SK-N-SH treated with all-trans-retinoic acid at 6 μM for 48 hours (cell line): ENCODE data around the gene EDNRB.

Experiments used
- ARNTL ChIP-seq: fragments of 450-650 bp; formaldehyde crosslinking; IDR thresholded peaks from 2 replicates; pipeline ENCODE4 v1.5.0; 2020; ENCODE audit warnings: low read depth, mild to moderate bottlenecking, moderate library complexity, borderline replicate concordance
- ESRRG ChIP-seq: fragments of 250-450 bp; sonication (Bioruptor Pico); IDR thresholded peaks from 2 replicates; pipeline ENCODE4 v1.6.1; 2021; ENCODE audit warnings: mild to moderate bottlenecking
- GLIS3 ChIP-seq: fragments of 250-450 bp; sonication (Bioruptor Pico); IDR thresholded peaks from 2 replicates; pipeline ENCODE4 v1.5.0; 2020; ENCODE audit warnings: mild to moderate bottlenecking, moderate library complexity
- ISL1 ChIP-seq: fragments of 250-450 bp; sonication (Bioruptor Pico); IDR thresholded peaks from 2 replicates; pipeline ENCODE4 v2.1.2; 2022; ENCODE audit warnings: mild to moderate bottlenecking, moderate library complexity
- PPARA ChIP-seq: fragments of 250-450 bp; sonication (Bioruptor Pico); IDR thresholded peaks from 2 replicates; pipeline ENCODE4 v1.5.0; 2020; ENCODE audit warnings: mild to moderate bottlenecking, borderline replicate concordance
- RARB ChIP-seq: fragments of 250-450 bp; sonication (Bioruptor Pico); IDR thresholded peaks from 2 replicates; pipeline ENCODE4 v1.8.0; 2021; ENCODE audit warnings: mild to moderate bottlenecking, moderate library complexity
- SNAI2 ChIP-seq: fragments of 250-450 bp; sonication (Bioruptor Pico); IDR thresholded peaks from 2 replicates; pipeline ENCODE4 v1.5.0; 2020; ENCODE audit warnings: mild to moderate bottlenecking, moderate library complexity
- TOX ChIP-seq: fragments of 250-450 bp; sonication (Bioruptor Pico); IDR thresholded peaks from 2 replicates; pipeline ENCODE4 v1.8.0; 2021; ENCODE audit warnings: mild to moderate bottlenecking, moderate library complexity, borderline replicate concordance
- ZFP3 ChIP-seq: fragments of 250-450 bp; sonication (Bioruptor Pico); IDR thresholded peaks from 2 replicates; pipeline ENCODE4 v1.5.0; 2020; ENCODE audit warnings: mild to moderate bottlenecking, moderate library complexity
- ZFP30 ChIP-seq: fragments of 450-650 bp; formaldehyde crosslinking; IDR thresholded peaks from 2 replicates; pipeline ENCODE4 v1.5.0; 2022; ENCODE audit warnings: mild to moderate bottlenecking, moderate library complexity
- ZNF565 ChIP-seq: fragments of 450-650 bp; formaldehyde crosslinking; conservative IDR thresholded peaks from 2 replicates; pipeline ENCODE4 v1.5.0; 2020; ENCODE audit warnings: low read depth, mild to moderate bottlenecking, moderate library complexity
- ZNF70 ChIP-seq: fragments of 450-650 bp; formaldehyde crosslinking; IDR thresholded peaks from 2 replicates; pipeline ENCODE4 v1.5.0; 2020; ENCODE audit warnings: mild to moderate bottlenecking, moderate library complexity
- TF ChIP-seq, protein P1 (sequence below): fragments of 250-450 bp; sonication (Bioruptor Pico); IDR thresholded peaks from 2 replicates; pipeline ENCODE4 v1.8.0; 2020; ENCODE audit warnings: mild to moderate bottlenecking, moderate library complexity, borderline replicate concordance
- TF ChIP-seq, protein P2 (sequence below): fragments of 250-450 bp; sonication (Bioruptor Pico); IDR thresholded peaks from 2 replicates; pipeline ENCODE4 v1.5.1; 2020; ENCODE audit warnings: low read depth, mild to moderate bottlenecking, moderate library complexity

DNA sequence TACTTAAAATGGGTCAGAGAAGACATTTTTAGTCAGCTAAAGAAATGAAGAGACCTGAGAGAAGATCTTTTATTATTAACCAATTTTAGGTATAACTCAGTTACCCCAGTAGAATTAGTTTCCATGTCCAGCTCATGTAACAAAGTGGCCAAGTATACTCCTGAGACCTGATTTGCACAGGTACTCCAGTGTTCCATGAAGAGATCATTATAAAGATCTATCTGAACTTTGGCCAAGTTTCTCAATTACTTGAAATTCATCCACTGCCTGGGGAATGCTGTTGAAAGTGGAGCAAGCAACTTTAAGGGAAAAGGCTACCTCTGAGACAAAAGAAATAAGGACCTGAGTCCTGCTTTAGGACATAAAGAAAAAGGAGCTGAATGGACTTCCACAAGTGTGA lies 47.0 kb downstream of the EDNRB start:
- TF ChIP-seq PPARA, result no peak
- TF ChIP-seq ZFP30, result no peak
- TF ChIP-seq ISL1, result no peak
- TF ChIP-seq ZNF70 (CRISPR knock-in tag), result no peak
- TF ChIP-seq, protein P1, sequence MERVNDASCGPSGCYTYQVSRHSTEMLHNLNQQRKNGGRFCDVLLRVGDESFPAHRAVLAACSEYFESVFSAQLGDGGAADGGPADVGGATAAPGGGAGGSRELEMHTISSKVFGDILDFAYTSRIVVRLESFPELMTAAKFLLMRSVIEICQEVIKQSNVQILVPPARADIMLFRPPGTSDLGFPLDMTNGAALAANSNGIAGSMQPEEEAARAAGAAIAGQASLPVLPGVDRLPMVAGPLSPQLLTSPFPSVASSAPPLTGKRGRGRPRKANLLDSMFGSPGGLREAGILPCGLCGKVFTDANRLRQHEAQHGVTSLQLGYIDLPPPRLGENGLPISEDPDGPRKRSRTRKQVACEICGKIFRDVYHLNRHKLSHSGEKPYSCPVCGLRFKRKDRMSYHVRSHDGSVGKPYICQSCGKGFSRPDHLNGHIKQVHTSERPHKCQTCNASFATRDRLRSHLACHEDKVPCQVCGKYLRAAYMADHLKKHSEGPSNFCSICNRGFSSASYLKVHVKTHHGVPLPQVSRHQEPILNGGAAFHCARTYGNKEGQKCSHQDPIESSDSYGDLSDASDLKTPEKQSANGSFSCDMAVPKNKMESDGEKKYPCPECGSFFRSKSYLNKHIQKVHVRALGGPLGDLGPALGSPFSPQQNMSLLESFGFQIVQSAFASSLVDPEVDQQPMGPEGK (CRISPR knock-in tag), result no peak
- no peak for TF ChIP-seq SNAI2 (CRISPR knock-in tag)
- no peak for TF ChIP-seq ZFP3 (CRISPR knock-in tag)
- TF ChIP-seq ARNTL, result no peak
- TF ChIP-seq ESRRG (CRISPR knock-in tag), result no peak
- no peak for TF ChIP-seq RARB (CRISPR knock-in tag)
- TF ChIP-seq, protein P2, sequence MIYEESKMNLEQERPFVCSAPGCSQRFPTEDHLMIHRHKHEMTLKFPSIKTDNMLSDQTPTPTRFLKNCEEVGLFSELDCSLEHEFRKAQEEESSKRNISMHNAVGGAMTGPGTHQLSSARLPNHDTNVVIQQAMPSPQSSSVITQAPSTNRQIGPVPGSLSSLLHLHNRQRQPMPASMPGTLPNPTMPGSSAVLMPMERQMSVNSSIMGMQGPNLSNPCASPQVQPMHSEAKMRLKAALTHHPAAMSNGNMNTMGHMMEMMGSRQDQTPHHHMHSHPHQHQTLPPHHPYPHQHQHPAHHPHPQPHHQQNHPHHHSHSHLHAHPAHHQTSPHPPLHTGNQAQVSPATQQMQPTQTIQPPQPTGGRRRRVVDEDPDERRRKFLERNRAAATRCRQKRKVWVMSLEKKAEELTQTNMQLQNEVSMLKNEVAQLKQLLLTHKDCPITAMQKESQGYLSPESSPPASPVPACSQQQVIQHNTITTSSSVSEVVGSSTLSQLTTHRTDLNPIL, result no peak
- TF ChIP-seq ZNF565 (CRISPR knock-in tag), result no peak
- TF ChIP-seq GLIS3 (CRISPR knock-in tag), result no peak
- TF ChIP-seq TOX, result no peak
